Tibial nerve (tissue), 4 donors: ENCODE results near the gene ERBIN.

Experiments used
- CTCF ChIP-seq, 5 experiments: fragments of 200-600 bp in 3 of 5; fragments of 450-650 bp in 2 of 5; sonication (generic) in 3 of 5; IDR thresholded peaks; one replicate each; pipeline ENCODE4 v1.5.1; 2016 to 2019; ENCODE audit warnings: antibody characterized with exemption in 5 of 5, mild to moderate bottlenecking in 3 of 5, moderate library complexity in 2 of 5
- EP300 ChIP-seq, 2 donors: sonication (generic); formaldehyde crosslinking; IDR thresholded peaks; one replicate each; pipeline ENCODE4 v1.6.1; 2017; ENCODE audit warnings: antibody characterized with exemption in 2 of 2, mild to moderate bottlenecking in 1 of 2
- POLR2A ChIP-seq, 2 donors: fragments of 450-650 bp; IDR thresholded peaks; one replicate each; pipeline ENCODE4 v1.6.1; 2017; ENCODE audit warnings: antibody characterized with exemption in 2 of 2, mild to moderate bottlenecking in 2 of 2, moderate library complexity in 2 of 2

GRCh38 chr5:65999061-65999723, 72.8 kb downstream of the ERBIN start:
- TF ChIP-seq CTCF (IDR thresholded peaks at IDR 0.05) = no peak
- TF ChIP-seq EP300 (IDR thresholded peaks at IDR 0.05) = no peak
- TF ChIP-seq POLR2A (IDR thresholded peaks at IDR 0.05) = no peak
